Activated naive CD4-positive, alpha-beta T cell (primary cell): ENCODE measurements around the gene OR7D2.
"Not testable (repeated sequence)": the region's sequence is repeated elsewhere in the genome, so short reads cannot be mapped to it uniquely, and the experiment has no call there.

ENCODE experiments used
- DNase-seq, 4 experiments: peaks; one replicate each; lab custom pipeline; 2025; lab: John Stamatoyannopoulos, UW

Gene OR7D2

GRCh38 chr19:9178901-9179300 lies at the start of gene OR7D2:
TSS of gene OR7D2 (plus strand) at chr19:9178979. CDS start at chr19:9185782, 6,803 bp downstream.
- no peak for DNase-seq

- DNase-seq = no peak
Observed at GRCh38 chr19:9130965-9131364, 47.8 kb upstream of the OR7D2 start.

GRCh38 chr19:9132422-9132821 lies 46.4 kb upstream of the OR7D2 start:
- DNase-seq = no peak

- DNase-seq = no peak
Observed at GRCh38 chr19:9139609-9140158, 39.1 kb upstream of the OR7D2 start.

GRCh38 chr19:9140159-9140874 lies 38.5 kb upstream of the OR7D2 start, which contains the start of gene ZNF317:
TSS of gene ZNF317 (plus strand) at chr19:9140397. CDS start at chr19:9156017, 15,620 bp downstream.
- peak; percentile 47 to 79 (median 62) for DNase-seq

- no peak for DNase-seq
Observed at GRCh38 chr19:9144920-9145319, 33.9 kb upstream of the OR7D2 start.

GRCh38 chr19:9146882-9147281 lies 31.9 kb upstream of the OR7D2 start:
- no peak for DNase-seq

GRCh38 chr19:9148697-9149096 lies 30.1 kb upstream of the OR7D2 start:
- no peak for DNase-seq

GRCh38 chr19:9149997-9150396 lies 28.8 kb upstream of the OR7D2 start:
- DNase-seq = no peak

GRCh38 chr19:9150650-9151049 lies 28.1 kb upstream of the OR7D2 start:
- no peak for DNase-seq

- no peak for DNase-seq
Observed at GRCh38 chr19:9151367-9151766, 27.4 kb upstream of the OR7D2 start.

- no peak for DNase-seq
Observed at GRCh38 chr19:9155591-9155990, 23.2 kb upstream of the OR7D2 start.

- DNase-seq = no peak
Observed at GRCh38 chr19:9156304-9156703, 22.5 kb upstream of the OR7D2 start.

- no peak for DNase-seq
Observed at GRCh38 chr19:9159891-9160290, 18.9 kb upstream of the OR7D2 start.

- no peak for DNase-seq
Observed at GRCh38 chr19:9161427-9161826, 17.4 kb upstream of the OR7D2 start.

GRCh38 chr19:9165261-9165660 lies 13.5 kb upstream of the OR7D2 start:
- DNase-seq = no peak

- no peak for DNase-seq
Observed at GRCh38 chr19:9166846-9167245, 11.9 kb upstream of the OR7D2 start.

- DNase-seq = no peak
Observed at GRCh38 chr19:9171393-9171991, 7.3 kb upstream of the OR7D2 start.

GRCh38 chr19:9175326-9175725 lies 3.5 kb upstream of the OR7D2 start:
- no peak for DNase-seq

GRCh38 chr19:9183000-9183399 lies 4.2 kb downstream of the OR7D2 start:
- DNase-seq = no peak

GRCh38 chr19:9187191-9187590 lies 8.4 kb downstream of the OR7D2 start:
- no peak for DNase-seq

GRCh38 chr19:9189535-9189934 lies 10.8 kb downstream of the OR7D2 start:
- no peak for DNase-seq

- not testable (repeated sequence) for DNase-seq
Observed at GRCh38 chr19:9198044-9198443, 19.3 kb downstream of the OR7D2 start.
